Measurements from ENCODE around the gene ARHGEF40. TPM values are rescaled to one million over a fixed set of nuclear protein-coding genes. Genes with fewer than 3 reads are reported as not detected.

ARHGEF40 gene
- total and polyA plus RNA-seq, 12 donors = 14.2 to 25.2 (median 17.8) TPM

GRCh38 chr14:21086908-21087293 lies 16.8 kb downstream of the ARHGEF40 start:
- Histone ChIP-seq H3K4me3 (no peak overlapping the region), H3K4me1 (peaks cover 0 to 44% (median 7%) of the 10 kb centered on the region in 9 donors), H3K9me3 (no peaks in the 10 kb centered on the region), H3K27me3 (no peaks in the 10 kb centered on the region), H3K36me3 (peaks cover 0 to 100% (median 61%) of the 10 kb centered on the region in 9 donors), H3K27ac (peak overlapping the region in 3 of 10 donors; percentile 9 to 72 (median 18))
- TF ChIP-seq, protein P1, sequence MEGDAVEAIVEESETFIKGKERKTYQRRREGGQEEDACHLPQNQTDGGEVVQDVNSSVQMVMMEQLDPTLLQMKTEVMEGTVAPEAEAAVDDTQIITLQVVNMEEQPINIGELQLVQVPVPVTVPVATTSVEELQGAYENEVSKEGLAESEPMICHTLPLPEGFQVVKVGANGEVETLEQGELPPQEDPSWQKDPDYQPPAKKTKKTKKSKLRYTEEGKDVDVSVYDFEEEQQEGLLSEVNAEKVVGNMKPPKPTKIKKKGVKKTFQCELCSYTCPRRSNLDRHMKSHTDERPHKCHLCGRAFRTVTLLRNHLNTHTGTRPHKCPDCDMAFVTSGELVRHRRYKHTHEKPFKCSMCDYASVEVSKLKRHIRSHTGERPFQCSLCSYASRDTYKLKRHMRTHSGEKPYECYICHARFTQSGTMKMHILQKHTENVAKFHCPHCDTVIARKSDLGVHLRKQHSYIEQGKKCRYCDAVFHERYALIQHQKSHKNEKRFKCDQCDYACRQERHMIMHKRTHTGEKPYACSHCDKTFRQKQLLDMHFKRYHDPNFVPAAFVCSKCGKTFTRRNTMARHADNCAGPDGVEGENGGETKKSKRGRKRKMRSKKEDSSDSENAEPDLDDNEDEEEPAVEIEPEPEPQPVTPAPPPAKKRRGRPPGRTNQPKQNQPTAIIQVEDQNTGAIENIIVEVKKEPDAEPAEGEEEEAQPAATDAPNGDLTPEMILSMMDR (IDR thresholded peaks at IDR 0.05) = no peak
- DNase-seq = no peak
- WGBS, 2 donors = 87 to 93% methylated on average over 4 of the region's 4 CpGs
- ATAC-seq = no peak
- intact Hi-C loops (cut with DNase I) = loop anchor here in 1 of 10 donors (5.0 kb wide), 1 partner anchor 65 kb away; no protein-coding TSS in a partner anchor

DNA sequence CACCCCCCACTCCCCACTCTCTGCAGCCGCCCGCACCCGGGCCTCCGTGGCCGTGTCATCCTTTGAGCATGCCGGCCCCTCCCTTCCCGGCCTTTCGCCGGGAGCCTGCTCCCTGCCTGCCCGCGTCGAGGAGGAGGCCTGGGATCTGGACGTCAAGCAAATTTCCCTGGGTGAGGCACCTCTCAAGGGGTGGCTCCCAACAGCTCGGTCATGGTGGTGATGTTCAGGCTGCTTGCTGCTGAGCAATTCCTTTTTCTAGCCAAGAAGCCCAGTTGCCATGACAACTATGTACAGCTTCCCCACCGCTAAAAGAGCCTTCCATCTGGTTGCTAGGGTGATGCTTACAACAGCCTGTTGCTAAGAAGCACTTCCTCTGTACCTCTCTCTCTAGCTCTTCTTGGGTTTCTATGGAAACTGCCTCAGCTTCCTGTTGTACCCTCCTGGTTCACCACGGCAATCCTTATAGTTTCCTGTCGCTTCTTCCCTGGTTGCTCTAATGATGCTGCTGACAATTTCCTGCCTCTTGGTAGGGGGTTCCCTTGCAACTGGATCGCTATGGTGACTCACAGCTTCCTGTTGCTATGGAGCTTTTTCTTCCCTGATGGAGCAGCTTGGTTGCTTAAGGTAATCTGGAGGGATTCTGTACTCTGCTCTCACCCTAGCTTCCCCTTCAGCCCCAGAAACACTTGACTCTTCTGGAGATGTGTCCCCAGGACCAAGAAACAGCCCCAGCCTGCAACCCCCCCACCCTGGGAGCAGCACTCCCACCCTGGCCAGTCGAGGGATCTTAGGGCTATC lies 17.4 kb downstream of the ARHGEF40 start:
- H3K4me3 ChIP-seq = no peak overlapping the region
- WGBS, 2 donors = 50 to 53% methylated on average over 19 of the region's 19 CpGs
- H3K27ac ChIP-seq = peak overlapping the region in 3 of 10 donors; percentile 9 to 72 (median 18)
- peaks cover 0 to 49% (median 9%) of the 10 kb centered on the region in 9 donors for H3K4me1 ChIP-seq
- no peaks in the 10 kb centered on the region for H3K27me3 ChIP-seq
- DNase-seq (no peak), ATAC-seq (peak in 6 of 8 donors; percentile 21 to 36 (median 28))
- intact Hi-C loops (cut with DNase I) = loop anchor here in 1 of 10 donors (5.0 kb wide), 1 partner anchor 65 kb away; no protein-coding TSS in a partner anchor
- TF ChIP-seq, protein P1 (IDR thresholded peaks at IDR 0.05) = no peak
- H3K36me3 ChIP-seq = peaks cover 0 to 99% (median 57%) of the 10 kb centered on the region in 9 donors
- no peaks in the 10 kb centered on the region for H3K9me3 ChIP-seq

GRCh38 chr14:21088687-21089086 lies 18.6 kb downstream of the ARHGEF40 start:
- H3K36me3 ChIP-seq = peaks cover 0 to 94% (median 57%) of the 10 kb centered on the region in 9 donors
- intact Hi-C loops (cut with DNase I) = loop anchor here in 1 of 10 donors (5.0 kb wide), 1 partner anchor 66 kb away; no protein-coding TSS in a partner anchor
- ATAC-seq (no peak), DNase-seq (no peak)
- TF ChIP-seq, protein P1 (IDR thresholded peaks at IDR 0.05) = no peak
- no peaks in the 10 kb centered on the region for H3K27me3 ChIP-seq
- no peak overlapping the region for H3K4me3 ChIP-seq
- no peaks in the 10 kb centered on the region for H3K9me3 ChIP-seq
- peak overlapping the region in 2 of 10 donors; percentile 20 to 21 for H3K27ac ChIP-seq
- 87 to 89% methylated on average over 4 of the region's 4 CpGs for WGBS, 2 donors
- H3K4me1 ChIP-seq = peaks cover 0 to 55% (median 9%) of the 10 kb centered on the region in 9 donors

GRCh38 chr14:21089271-21089670 lies 19.2 kb downstream of the ARHGEF40 start:
- DNase-seq (no peak), ATAC-seq (no peak)
- Histone ChIP-seq H3K27me3 (no peaks in the 10 kb centered on the region), H3K9me3 (no peaks in the 10 kb centered on the region), H3K27ac (peak overlapping the region in 1 of 10 donors; percentile 21), H3K4me1 (peaks cover 0 to 49% (median 9%) of the 10 kb centered on the region in 9 donors), H3K4me3 (no peak overlapping the region), H3K36me3 (peaks cover 0 to 88% (median 51%) of the 10 kb centered on the region in 9 donors)
- intact Hi-C loops (cut with DNase I) = loop anchor here in 1 of 10 donors (5.0 kb wide), 1 partner anchor 67 kb away; no protein-coding TSS in a partner anchor
- WGBS, 2 donors = 45 to 69% methylated on average over 1 of the region's 1 CpG
- TF ChIP-seq, protein P1 (IDR thresholded peaks at IDR 0.05) = no peak
